Glomerular visceral epithelial cell (primary cell): ENCODE results near the gene TCF4.

Experiments used
- DNase-seq: peaks from one replicate; pipeline ENCODE4 v3.0.0-alpha.2; 2016; ENCODE audit errors: extremely low spot score

Gene TCF4

DNA sequence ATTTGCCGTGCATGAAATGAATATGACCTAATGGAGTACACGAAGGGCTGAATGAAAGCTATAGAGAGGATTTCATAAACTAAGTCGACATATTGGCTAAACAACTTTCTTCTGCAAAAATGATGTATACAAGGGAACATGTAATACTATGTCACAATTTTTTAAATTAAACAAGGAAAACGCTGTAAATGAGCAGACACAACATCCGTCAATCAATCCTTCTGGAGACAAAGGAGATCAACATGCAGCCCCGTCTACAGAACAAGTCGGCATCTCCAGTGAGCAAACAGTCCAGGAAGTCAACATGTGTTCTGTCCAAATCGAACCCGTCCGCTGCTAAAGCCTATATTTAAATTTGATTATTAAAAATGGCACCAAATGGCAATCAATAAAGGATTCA is 180.8 kb downstream of the TCF4 start:
- DNase-seq: no peak

DNA sequence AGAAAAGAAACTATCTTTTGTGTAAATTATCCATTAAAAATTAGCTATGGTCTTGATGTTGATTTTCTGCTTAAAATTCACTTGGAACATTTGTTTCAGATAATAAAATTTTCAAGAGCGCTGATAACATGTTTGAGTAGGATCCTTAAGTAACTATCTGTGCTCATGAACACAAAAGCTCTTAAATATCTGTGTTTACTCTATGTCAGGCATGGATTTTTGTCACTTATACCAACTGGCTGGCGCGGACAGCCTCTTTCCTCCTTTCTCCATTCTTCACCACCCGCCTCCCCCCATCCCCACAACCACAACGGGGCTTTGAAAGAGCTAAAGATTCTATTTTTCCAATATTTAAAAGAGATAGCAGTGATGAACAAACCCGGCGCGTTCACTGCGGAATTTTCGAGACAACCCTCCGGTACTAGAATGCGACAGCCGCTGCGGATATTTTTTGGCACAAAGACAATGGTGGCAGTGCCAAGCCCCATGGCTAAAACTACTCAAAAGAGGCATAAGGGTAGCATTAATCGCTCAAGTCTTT is 181.5 kb downstream of the TCF4 start:
- no peak for DNase-seq

DNA sequence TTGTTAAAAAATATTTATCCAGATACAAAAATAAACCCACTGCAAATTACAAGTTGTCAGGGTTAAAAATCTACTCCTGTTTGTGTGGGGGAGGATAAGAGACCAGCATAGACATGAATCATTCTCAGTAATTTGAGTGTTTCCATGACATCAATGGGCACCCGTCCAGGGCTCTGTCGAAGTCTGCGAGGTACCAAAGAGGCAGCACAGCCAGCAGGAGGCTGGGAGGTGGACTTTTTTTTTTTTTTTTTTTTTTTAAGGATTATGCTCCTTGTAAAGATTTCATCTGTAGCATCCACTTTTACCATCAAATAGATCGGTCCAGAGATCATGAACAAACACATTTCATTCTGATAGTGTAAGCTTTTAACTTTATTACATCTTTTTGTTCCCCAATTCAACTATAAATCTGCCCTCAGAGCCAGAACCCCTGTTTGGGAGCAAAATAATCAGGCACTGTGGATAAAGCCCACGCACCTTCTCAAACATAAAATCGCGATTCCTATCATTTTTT is 182.0 kb downstream of the TCF4 start:
- DNase-seq: peak; percentile 91

DNA sequence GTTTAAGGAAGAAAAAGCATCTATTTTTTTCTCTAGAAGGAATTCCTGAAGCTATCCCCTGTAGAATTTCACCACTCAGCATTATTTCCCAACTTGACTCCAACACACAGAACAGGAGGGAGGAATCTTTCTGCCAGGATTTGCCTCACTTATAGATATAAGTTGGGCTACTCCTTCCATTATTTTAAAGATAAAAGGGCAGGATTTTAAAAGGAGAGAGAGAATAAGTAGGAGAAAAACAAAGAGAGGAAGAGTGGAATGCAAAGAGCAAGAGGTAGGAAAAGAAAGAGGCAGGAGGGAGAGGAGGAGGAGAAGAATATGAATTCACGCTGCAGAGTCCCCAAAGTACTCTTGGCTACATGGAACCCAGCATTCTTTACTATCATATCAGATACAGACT is 182.5 kb downstream of the TCF4 start:
- no peak for DNase-seq

DNA sequence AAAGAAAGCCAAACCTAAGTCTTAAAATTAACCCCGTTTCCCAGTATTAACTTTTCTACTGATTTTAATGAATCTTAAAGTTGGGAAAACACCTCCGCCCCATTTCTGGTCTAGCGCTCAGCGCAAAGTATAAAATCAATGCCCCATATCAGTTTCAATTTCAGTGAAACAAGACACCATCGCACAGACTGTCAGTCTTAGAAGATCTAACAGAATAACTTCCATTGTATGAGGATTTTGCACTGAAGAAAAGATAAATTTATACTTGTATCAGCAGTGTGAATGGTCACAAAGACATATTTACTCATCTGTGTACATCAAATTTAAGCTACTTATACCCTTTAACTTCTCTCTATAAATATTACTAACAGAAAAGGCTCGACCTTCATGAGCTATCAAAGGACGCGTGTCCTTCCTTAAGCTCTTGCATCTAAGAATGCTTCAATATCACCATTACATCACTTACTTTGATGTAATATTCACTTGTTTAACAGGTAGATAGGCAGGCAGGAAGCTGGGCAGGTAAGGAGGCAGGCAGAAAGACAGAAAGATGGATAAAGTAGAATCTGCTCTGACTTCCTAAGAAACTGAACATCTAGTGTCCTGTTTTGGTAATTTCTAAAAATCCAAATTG is 183.0 kb downstream of the TCF4 start:
- no peak for DNase-seq

DNA sequence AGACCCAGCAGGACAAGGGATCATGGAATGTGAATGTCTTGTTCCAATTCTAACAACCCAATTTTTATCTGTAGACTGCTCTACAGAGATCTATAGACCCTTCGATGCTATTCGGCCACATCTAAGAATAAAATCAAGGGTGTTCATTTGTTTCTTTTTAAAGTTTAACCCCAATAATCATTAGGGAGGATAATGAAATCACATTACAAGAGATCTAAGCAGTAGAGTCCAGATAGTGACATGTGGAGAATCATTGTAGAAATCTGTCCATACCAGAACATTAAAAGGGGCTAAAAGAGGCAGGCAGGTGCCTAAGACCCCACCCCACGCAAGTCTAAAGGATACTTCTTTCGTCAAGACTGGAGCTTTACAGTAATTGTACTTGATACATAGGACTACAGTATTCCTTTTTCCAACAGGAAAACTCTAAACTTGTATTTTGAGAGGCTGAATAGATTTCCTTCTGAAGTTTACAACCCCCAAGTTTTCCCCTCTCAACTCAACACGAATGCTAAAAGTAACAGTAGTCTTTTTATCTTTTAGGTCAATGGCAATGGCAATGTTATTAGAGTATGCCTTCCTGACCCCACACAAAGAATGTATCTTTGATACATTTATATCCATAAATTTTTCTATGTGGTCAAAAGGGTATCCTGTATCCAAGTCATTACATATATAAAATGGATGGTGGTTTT is 183.7 kb downstream of the TCF4 start:
- no peak for DNase-seq

DNA sequence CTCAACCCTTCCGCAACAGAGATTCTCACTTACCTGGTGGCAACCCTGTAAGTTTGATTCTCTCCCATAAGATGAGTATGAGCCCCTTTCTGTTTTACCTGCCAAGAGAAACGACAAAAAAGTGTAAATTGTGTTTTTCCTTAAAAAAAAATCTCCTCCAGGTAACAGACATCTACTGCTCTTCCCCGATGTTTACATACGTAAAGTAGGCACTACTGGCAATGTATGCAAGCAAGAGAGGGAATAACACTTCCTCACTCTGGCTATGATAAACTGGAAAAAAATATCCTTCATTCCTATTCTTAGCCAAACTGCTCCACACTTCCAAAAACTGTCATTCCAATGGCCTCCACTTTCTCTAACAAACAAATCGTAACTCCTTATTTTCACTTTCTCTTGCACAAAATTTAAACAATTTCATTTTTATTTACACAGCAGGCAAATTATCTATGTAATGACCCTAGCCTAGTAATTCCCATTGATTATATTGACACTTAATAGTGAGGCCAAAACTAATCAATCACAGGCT is 184.5 kb downstream of the TCF4 start:
- no peak for DNase-seq

DNA sequence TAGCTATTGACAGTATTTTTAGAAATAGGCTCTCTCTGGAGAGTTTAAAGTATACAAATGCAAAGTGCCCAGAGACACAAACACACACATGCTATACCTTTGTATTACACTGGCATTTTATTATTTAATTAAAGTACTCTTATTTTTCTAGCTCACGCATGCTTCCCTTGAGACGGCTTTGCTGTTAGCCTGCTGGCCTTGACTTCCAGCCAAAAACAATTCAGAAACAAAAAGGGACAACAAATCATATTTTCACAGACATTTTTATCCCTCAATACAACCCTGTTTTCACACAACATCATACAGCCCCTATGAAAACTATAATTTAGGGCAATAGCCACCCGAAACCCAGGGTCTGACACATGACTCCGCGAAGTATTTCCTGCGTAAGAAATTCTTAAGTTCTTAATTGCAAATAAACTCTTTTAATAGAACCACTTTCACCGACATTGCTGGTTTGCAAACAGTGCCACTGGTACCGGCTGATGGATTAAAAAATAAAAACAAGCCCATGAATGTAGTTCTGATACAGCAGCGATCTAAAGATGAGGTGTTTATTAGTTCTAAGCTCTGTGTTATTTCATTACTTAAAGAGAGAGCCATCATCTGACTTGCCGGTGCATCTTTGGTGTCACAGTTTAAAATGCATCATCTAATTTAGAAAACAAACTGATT is 185.1 kb downstream of the TCF4 start:
- no peak for DNase-seq

DNA sequence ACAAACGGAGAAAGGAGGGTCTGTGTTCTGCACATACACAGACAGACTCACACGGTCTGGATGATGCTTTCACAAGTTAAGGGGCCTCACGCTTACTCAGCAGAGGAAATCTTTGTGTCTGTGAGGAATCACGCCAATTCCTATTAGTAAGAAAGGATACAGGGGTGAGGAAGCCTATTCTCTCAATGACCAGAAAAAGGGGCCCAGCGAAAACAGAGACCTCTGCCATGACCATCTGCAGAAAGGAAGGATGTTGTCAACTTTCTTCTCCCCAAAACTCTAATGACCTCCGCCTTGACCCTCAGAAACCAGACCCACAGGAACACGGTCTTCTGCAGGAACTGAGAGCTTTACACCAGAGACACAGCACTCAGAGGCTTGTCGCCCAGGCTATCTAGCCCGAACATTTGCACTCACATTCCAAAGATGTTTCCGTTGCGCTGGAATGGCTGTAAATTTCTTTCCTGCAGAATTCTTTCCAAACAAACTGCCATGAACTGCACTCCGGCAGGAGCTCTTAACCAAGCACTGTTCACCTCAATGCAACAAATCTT is 186.3 kb downstream of the TCF4 start:
- DNase-seq: peak; percentile 33

DNA sequence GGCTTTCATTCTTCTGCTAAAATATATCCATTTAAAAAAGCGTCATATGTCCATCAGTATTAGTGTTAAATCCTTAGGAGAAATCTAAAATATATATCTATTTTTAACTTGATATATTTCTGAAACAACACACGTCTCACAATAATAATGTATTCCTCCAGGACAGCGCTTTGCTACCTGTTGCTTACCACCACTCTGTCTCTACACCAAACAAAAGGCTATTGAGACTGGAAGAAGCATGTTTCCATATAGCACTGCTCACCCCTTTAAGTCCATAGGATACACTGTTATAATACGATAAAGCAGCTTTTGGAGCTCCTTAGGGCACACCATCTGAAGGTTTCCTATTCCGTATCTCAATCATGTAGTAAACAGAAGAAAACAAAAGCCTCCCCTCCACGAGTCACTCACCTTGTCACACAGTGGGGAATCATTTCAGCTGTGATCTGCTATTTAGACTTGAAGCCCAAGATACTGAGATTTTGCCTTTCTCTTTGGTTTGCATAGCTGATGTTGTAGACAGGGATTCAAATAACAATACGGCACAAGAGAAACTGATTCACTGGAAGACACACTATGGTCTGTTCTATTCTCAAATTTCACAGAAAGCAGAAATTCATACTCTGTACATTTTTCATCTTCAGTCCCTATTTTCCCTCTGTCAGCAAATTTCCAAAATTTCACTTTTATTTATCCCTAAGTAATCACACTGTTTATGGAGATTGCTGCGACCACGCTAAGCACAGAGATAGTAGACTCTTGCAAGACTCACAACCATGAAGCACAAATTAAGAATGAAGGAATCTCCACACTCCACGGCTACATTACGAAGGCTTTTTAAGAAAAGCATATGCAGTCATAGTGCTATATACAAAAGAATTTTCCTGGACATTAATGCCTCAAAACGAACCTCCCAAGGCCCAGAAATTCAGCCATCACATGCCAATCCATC is 187.1 kb downstream of the TCF4 start:
- no peak for DNase-seq

DNA sequence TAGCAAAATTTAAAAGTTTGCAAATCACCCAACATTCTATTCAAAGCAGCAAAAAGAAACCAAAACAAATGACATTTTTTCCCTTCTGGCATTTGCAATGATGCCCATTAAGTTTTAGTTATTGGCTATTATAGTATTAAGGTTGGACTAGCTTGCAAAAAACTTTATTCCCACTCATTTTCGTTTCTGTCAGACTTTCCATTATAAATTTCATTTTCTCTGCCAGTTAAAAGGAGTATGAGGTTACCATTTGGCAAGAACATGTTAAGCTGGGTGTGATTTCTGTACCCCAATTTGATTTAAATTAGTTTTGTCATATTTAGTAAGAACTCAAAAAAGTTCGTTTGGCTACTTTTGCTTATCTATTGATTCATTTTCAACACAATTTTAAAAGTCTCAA is 187.9 kb downstream of the TCF4 start:
- DNase-seq: no peak

DNA sequence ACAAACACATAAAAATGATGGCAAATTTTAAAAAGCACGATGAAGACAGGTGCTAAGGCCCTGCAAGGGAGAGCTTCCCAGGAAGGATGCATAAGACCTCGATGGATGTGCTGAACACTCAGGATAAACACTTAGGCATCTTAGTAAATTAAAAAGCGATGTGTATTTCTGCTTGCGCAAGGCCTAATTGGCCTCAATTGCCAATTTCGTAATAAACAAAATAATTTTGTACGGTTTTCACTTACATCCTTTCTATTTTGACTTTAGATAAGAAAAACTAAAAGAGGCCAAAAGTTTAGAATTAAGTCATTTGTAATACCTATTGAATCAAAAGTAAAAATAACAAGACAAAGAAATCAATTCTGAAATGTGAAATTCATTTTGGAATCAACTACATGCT is 189.1 kb downstream of the TCF4 start:
- DNase-seq: no peak

DNA sequence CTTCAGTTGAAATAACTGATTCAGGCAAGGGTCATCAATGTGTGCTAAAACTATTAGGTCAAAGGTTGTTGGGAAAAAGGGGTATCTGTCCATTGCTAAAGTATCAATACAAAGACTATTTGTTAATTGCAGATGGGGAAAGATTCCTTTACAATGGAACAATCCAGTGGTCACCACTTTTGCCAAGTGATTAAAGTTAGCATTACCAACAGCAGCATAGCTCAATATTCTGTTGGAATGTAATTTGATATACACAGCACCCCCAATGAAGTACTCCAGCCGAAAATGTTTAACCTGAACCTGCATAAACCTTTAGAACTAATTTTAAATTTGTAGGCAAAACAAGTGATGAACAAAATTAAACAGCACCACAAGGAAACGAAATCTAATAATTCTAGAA is 191.0 kb downstream of the TCF4 start:
- DNase-seq: no peak

DNA sequence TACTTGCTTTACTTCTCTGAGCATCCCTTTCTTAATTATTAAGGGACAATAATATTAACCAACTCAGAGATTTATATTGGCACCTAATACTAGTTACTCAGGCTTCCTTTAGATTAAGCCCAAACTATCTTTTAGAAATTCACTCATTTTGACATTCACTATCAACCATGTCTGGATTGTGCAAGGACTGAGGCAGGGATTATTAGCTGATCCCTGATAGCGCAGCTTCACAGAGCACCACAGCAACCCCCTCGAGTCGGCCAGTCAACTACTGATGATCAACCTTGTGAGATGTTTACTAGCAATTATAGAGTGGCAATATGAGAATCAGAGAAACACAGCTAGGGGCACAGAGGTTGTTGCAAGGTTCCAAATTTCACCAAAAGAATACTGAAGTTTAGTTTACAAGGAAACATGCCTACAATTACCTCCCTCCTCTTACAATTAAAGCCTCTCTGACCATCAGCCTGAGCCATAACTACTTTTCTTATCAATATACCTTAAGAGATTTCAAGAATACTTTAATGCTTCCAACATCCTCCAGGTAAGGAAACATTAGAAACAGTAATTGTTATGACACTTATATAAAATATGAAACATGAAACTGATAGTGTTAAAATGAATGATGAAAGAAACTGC is 191.6 kb downstream of the TCF4 start:
- DNase-seq: no peak

DNA sequence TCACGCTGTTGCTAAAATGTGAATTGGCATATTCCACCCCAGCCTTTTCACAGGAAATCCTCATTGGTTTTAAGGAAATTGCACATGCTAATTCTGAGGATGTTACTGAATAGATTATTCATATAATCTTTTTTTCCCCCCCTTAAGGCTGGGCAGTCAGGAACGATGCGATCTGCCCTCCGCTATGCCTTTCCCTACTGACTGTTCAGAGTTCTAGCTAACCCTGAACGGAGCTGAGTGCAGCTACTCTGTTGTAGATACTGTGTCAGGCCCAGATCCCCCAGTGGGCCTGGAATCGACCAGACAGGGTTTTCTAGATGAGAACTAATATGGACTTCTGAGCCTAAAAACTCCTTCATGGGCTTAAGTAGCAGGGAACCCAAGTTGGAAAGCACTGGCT is 192.2 kb downstream of the TCF4 start:
- no peak for DNase-seq

DNA sequence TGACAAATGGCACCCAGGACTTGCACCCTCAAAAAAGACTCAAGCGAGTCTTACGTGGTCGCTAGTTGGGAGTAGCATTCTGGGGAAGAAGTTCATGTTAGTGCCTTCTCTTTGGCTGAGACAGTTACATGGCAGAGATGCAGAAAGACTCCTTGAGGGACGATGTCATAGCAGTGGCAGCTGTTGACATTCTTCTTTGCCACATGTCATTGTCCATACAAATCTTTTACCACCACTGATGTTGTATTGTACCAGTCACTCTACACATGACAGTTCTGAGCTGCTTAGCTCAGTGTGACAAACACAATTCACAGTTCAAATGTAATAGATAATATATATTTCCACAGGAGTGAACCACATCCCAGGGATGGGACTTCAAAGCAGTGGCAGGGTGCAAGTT is 197.1 kb downstream of the TCF4 start:
- DNase-seq: no peak

DNA sequence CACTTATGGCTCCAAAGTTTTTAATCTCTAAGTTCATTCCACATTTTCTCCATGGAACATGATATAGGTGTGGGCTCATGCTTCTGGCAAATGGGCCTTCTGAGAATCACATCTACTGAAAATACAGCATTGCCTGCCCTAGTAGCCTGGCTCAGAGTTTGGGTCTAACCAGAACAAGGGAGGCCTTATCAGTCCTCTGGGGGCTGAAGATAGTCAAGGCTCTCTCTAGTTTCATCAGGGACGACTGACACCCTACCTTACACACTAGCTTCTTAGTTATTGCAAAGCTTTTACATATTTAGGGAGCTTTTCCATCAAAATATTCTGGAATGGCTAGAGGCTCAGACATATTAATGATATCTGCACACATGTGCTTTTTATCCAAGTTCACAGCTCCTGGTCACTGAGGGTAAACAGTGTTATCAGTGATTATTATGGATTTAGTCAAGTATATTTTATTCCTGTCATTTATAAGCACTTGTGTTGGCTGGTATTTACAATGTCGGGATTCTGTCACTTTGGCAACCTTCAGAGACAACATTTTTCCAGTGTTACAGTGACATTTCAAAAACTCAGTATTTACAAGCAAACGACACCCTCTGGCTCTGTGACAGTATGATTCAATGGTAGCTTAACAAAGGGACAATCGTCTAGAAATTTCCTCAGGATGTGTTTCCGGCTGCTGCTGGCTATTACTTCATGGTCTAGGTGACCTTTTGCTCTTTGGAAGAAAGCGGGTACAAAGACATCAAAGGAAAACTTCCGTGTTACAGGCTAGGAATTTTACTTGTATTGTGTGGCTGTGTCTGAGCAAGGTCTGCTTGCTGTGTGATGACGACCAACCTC is 200.6 kb downstream of the TCF4 start:
- DNase-seq: no peak

DNA sequence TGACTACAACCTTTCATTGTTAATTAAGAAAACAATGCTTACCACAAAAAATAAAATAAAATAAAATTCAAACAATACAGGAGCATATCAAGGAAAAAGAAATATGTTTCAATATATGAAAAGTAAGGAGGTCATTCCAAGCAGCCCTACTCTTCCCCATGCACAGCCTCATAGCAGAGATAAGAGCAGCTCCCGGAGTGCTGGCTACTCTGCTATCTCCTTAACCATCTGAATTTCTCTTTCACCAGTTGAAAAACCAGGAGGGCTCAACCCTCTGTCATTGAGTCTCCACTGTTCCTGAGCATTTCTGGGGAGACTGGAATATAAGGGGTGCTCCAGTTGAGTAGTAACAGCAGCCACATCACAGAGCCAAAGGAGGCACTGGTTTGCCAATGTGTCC is 201.4 kb downstream of the TCF4 start:
- DNase-seq: no peak

DNA sequence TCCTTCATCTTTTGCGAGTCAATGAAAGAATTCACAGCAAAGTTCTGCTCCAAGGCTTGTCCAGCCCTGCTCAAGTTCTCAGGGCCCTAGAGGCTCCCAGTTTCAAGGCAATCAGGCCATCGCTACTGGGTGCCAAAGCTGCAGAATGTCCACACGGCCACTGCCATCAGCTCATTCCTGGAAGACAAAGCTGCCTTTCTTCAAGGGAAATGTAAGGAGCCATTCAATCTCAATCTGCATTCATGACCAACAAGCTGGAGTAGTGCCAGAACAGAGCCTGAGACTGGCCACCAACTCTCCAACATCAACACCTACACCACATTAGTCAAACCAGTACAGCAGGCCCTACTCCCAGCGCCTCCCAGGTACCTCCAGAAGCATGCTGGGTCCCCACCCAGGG is 202.2 kb downstream of the TCF4 start:
- no peak for DNase-seq
